Kidney (tissue), 14 donors: ENCODE results near the gene PARP12. TPM values are rescaled to one million over a fixed set of nuclear protein-coding genes. Genes with fewer than 3 reads are reported as not detected.

Experiments
- DNase-seq, 5 donors: peaks; one replicate each; pipeline ENCODE4 v3.0.0-alpha.2; 2013 to 2020
- FAIRE-seq: peaks from 2 replicates; lab custom pipeline; 2012; peaks lifted over from hg19 to GRCh38; lab: Jason Lieb, UNC
- H3K27ac ChIP-seq, 2 donors: one replicate each; pipeline ENCODE4 v1.7.0; 2013; ENCODE audit warnings: low read depth in 2 of 2, low read length in 2 of 2, inconsistent platforms in 1 of 2
- H3K27me3 ChIP-seq: one replicate; pipeline ENCODE4 v1.7.1; 2013; ENCODE audit warnings: low read length, inconsistent platforms; ENCODE audit not compliant: control insufficient read depth, insufficient read depth
- H3K36me3 ChIP-seq, 3 donors: one replicate each; pipeline versions ENCODE4 v1.7.0 to v1.7.1; 2013; ENCODE audit warnings: low read length in 3 of 3, control low read depth in 1 of 3, inconsistent platforms in 1 of 3; ENCODE audit not compliant: insufficient read depth in 3 of 3, control insufficient read depth in 2 of 3
- H3K4me1 ChIP-seq, 3 donors: one replicate each; pipeline versions ENCODE4 v1.7.0 to v1.7.1; 2013; ENCODE audit warnings: low read length in 3 of 3, inconsistent platforms in 1 of 3, low read depth in 1 of 3; ENCODE audit not compliant: control insufficient read depth in 2 of 3, insufficient read depth in 2 of 3
- H3K4me3 ChIP-seq, 3 donors: one replicate each; pipeline versions ENCODE4 v1.7.0 to v1.8.1; 2013; ENCODE audit warnings: low read length in 3 of 3, control low read depth in 1 of 3, inconsistent platforms in 1 of 3
- H3K9ac ChIP-seq, 3 donors: one replicate each; pipeline versions ENCODE4 v1.7.0 to v1.7.1; 2013; ENCODE audit warnings: low read length in 3 of 3, control low read depth in 1 of 3, inconsistent platforms in 1 of 3
- H3K9me3 ChIP-seq, 3 donors: one replicate each; pipeline versions ENCODE4 v1.7.0 to v1.7.1; 2013; ENCODE audit warnings: low read length in 3 of 3, control low read depth in 1 of 3, inconsistent platforms in 1 of 3; ENCODE audit not compliant: control insufficient read depth in 2 of 3, insufficient read depth in 1 of 3
- intact Hi-C: fragments of 100-400 bp; cut with DNase I; formaldehyde crosslinking; loops from one replicate; pipeline ENCODE4 v1.11.1; 2022
- polyA plus RNA-seq: library from polyadenylated mRNA; stranded (reverse); fragments of 350-450 nt; fragmentation: Illumina TruSeq; extraction: RNeasy Lipid Tissue Mini Kit (QIAGEN cat#74804); gene quantifications from one replicate; pipeline ENCODE4 v1.2.3, GENCODE V29; 2014; ENCODE audit warnings: low read depth, low replicate concordance; ENCODE audit not compliant: insufficient read depth
- total RNA-seq: library from RNA; stranded (reverse); fragmentation: NEBNext Ultra II Directional; extraction: Animal tissue kit (Norgen Biotek cat#: 25700); gene quantifications from one replicate; pipeline ENCODE4 v1.2.1, GENCODE V29; 2021
- TF ChIP-seq, protein P1 (sequence below): IDR thresholded peaks from 3 replicates; pipeline ENCODE4 v1.5.1; 2012; ENCODE audit warnings: mild to moderate bottlenecking, moderate library complexity, borderline replicate concordance; ENCODE audit not compliant: insufficient read depth; ENCODE audit errors: extremely low read depth
- donor health status: control.
- donor health status: control.
- donor health status: control.
- donor health status: control.
- donor health status: control.
- donor health status: DM: yes; HTN: yes; CAD: no.
- donor health status: Normal renal cell carcinoma (clear cell type).

The PARP12 gene
- total and polyA plus RNA-seq, 2 donors from 2014 or later, result 15.2 to 40.2 TPM

DNA sequence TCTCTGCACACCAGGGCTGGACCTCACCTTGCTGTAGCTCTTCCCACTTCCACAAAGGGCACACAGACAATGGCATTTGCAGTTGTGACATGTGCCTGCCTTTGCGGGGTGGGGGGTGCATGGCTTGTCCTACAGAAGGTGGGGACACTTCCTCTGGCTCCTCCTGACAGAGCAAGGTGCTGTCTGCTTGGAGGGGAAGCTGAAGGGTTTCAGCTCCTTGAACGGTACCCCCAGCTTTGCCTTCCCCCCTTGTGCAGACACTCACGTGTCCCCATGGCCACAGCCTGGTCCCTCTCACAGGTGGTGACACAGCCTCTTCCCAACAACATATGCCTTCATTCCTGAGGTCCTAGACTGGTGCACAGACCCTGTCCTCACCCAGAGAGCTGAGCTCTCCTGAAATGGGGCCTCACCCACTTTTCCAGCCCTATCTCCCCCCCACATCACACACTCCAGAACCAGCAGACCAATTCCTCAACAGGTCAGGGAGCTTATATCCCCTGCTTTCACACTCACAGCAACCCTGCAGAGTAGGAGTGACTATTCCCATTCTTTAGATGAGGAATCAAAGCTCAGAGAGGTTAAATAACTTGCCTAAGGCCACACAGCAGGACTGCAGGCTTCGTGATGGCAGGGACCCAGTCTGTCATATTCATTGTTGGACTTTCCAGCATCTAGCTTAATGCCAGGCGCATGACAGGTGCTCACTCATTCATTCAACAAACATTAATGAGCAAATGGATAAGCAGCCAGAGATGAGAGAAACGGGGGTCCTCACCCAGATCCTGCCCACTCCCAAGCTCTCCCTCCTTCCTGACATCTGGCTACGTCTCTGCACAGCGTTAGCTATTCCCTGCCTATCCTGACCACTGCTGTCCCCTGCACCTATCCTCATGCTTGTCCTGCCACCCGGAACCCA, 44.4 kb downstream of the PARP12 start:
- no peak overlapping the region for H3K4me3 ChIP-seq
- no peak overlapping the region for H3K9ac ChIP-seq
- H3K27ac ChIP-seq, result no peak overlapping the region
- DNase-seq (no peak), FAIRE-seq (no peak)
- intact Hi-C loops, result no loop called here
- no peaks in the 10 kb centered on the region for H3K27me3 ChIP-seq
- TF ChIP-seq, protein P1, sequence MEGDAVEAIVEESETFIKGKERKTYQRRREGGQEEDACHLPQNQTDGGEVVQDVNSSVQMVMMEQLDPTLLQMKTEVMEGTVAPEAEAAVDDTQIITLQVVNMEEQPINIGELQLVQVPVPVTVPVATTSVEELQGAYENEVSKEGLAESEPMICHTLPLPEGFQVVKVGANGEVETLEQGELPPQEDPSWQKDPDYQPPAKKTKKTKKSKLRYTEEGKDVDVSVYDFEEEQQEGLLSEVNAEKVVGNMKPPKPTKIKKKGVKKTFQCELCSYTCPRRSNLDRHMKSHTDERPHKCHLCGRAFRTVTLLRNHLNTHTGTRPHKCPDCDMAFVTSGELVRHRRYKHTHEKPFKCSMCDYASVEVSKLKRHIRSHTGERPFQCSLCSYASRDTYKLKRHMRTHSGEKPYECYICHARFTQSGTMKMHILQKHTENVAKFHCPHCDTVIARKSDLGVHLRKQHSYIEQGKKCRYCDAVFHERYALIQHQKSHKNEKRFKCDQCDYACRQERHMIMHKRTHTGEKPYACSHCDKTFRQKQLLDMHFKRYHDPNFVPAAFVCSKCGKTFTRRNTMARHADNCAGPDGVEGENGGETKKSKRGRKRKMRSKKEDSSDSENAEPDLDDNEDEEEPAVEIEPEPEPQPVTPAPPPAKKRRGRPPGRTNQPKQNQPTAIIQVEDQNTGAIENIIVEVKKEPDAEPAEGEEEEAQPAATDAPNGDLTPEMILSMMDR, result no peak
- H3K9me3 ChIP-seq, result no peaks in the 10 kb centered on the region
- H3K36me3 ChIP-seq, result no peaks in the 10 kb centered on the region
- H3K4me1 ChIP-seq, result no peaks in the 10 kb centered on the region

DNA sequence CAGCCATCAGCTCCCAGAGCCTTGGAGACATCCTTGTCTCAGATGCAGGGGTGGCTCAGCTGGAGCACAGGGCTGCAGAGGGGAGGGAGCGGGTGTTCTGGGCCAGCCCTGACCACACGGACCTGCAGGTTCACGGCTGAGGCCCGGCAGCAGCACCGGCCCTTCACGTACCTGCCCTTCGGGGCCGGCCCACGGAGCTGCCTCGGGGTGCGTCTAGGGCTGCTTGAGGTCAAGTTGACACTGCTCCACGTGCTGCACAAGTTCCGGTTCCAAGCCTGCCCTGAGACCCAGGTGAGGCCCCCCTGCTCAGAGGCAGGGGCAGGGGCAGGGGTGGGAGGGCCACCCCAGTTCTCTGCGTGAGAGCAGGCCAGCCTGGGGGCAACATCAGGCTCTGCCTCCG, 45.2 kb downstream of the PARP12 start:
- Histone ChIP-seq H3K9ac (no peak overlapping the region), H3K4me1 (no peaks in the 10 kb centered on the region), H3K27me3 (no peaks in the 10 kb centered on the region), H3K9me3 (no peaks in the 10 kb centered on the region), H3K27ac (no peak overlapping the region), H3K4me3 (no peak overlapping the region), H3K36me3 (no peaks in the 10 kb centered on the region)
- intact Hi-C loops, result no loop called here
- DNase-seq (no peak), FAIRE-seq (no peak)
- TF ChIP-seq, protein P1, result no peak

GRCh38 chr7:140017034-140017433, 45.7 kb downstream of the PARP12 start:
- no peak for DNase-seq
- Histone ChIP-seq H3K9ac (no peak overlapping the region), H3K4me1 (no peaks in the 10 kb centered on the region), H3K4me3 (no peak overlapping the region), H3K9me3 (no peaks in the 10 kb centered on the region), H3K27ac (no peak overlapping the region), H3K36me3 (no peaks in the 10 kb centered on the region), H3K27me3 (no peaks in the 10 kb centered on the region)
- no peak for FAIRE-seq
- intact Hi-C loops, result no loop called here
- TF ChIP-seq, protein P1, result no peak
